ENCODE data around the gene COG7.

COG7 gene

DNA sequence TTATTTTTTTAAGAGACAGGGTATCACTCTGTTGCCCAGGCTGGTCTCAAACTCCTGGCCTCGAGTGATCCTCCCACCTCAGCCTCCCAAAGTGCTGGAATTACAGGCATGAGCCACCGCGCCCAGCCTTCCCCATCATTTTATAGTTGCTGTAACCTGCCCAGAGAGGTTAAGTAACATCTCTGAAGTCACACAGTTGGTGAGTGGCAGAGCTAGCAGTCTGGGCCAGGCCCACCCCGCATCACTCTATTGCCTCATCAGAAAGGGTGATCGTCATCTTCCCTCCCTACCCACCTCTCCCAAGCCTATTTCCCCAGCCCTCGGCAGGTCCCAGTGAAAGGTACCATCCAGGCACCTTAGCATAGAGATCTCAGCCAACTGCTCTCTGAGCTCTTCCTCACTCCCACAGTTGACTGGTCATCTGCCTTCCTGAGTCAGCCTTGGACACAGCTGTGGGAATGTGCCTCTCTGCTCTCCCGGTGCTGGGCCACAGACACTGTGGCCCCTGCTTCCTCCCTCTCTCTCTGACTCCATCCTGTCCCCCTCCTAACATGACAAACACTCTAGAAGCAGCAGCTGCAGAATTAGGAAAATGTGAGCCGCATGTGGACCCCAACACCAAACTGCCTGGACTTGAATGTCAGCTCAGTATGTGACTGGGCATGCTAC lies 93.8 kb downstream of the COG7 start:
- DNase-seq (ENCODE audit: low read depth in 3 of 3), result no peak

DNA sequence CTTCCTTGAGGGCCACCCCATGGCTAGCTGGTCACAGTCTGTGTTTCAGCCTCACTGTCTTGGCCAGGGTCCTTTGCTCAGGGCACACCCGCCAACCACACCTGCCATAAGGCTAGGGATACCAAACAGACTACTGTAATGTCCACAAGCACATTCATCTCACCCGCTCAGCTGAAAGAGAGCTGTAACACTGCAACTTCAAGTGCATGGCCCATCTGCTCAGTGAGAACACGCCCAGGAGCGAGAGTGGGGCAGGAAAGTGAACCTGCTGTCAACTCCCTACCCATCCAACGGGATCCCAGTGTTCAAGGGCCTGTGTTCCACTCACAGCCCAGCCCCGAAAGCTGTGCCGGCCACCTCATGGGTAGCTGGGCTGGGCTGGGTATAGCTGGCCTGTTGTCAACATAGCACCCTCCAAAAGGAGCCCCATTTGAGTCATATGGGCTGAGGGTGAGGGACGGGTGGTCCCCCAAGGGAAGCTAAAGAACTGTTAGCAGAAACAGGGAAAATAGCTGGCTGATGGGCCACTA lies 95.2 kb downstream of the COG7 start:
- no peak for DNase-seq (ENCODE audit: low read depth in 3 of 3)

DNA sequence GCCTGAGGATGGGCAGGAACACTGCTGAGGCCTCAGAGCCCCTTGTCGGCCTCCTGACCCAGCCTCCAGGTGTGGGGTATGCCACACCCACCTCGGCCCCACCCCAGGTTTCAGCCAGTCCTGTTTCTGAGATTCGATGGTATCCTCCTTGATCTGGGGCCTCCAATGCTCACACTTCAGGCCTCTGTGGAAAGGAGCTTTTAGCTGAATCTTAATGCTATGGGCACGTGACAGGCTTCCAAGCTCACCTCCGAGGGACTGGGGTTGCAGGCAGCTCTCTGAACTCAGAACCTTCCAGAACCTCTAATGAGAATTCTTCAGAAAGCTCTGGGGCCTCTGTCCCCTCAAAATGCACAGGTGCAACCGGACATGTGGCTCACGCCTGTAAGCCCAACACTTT lies 96.0 kb downstream of the COG7 start:
- DNase-seq (ENCODE audit: low read depth in 3 of 3), result no peak

DNA sequence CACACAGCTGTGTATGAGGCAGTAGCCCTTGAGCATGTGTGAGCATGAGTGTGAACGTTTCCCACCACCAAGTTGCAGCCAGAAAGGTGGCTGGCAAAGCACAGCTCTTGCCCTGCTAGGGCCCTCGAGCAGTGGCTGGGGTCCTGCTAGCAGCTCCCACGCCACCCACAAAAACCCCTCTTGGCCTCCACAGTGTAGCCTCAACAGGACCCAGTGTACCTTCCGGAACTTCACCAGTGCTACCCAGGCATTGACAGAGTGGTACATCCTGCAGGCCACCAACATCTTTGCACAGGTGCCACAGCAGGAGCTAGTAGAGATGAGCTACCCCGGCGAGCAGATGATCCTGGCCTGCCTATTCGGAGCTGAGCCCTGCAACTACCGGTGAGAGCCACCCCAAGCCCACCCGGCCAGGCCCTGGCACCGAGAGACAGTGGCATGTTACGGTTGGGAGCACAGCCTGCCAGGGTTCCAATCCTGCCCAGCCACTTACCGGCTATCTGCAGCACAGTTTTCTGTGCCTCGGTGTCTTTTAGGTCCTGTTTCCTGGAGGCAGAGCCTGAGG lies 97.8 kb downstream of the COG7 start:
- DNase-seq (ENCODE audit: low read depth in 3 of 3), result no peak

DNA sequence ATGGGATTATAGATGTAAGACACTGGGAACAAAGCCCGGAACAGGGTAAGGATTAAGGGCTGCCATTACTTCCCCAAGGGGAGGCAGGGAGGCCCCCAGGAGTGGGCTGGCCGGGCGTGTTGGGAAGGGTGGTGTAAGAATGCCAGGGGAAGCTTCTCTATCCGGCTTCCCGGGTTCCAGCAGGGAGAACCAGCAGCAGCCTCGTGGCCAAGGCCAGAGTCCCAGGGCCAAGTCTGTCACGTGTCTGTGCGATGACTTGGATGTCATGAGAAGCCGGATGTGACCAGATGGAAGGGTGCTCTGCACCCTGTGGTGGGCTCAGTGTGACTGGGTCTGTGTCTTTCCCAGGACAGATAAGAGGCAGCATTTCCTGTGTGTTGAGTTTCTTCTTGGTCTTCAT lies 98.7 kb downstream of the COG7 start:
- no peak for DNase-seq (ENCODE audit: low read depth in 3 of 3)

DNA sequence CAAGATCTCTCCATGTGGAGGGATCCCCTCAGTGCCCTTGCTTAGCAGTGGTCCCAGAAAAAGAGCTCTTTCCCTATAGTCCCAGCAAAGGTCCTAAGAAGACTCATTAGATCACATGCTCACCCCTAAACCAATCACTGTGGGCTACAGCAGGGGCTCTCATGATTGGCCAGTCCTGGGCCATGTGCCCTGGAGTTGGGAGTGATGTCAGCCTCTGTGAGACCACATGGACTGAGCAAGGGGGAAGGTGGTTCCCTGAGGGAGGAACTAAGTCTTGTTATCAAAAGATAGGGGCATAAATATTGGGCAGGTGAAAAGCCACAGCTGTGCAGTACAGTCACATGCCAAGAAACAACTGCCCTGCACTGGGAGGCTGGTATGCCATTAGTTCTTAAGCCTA lies 99.5 kb downstream of the COG7 start:
- DNase-seq (ENCODE audit: low read depth in 3 of 3), result no peak

DNA sequence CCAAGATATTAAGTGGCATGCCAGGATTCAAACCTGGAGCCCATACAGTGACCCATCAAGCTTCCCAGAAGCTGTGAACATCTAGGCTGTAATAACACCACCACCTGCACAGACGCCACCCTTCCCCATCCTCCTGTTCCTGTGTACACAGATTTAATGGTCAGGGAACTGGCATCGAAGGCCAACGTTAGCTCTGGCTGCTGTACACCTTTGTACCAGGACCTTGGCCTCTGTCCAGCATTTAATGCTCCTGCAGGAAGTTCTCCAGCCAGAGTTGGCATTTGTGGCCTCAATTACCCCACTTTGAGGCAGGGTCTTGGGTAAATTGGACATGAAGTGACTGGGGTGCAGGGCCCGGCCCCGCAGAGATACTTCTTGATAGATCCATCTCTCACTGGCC lies 101.6 kb downstream of the COG7 start:
- no peak for DNase-seq (ENCODE audit: low read depth in 3 of 3)

DNA sequence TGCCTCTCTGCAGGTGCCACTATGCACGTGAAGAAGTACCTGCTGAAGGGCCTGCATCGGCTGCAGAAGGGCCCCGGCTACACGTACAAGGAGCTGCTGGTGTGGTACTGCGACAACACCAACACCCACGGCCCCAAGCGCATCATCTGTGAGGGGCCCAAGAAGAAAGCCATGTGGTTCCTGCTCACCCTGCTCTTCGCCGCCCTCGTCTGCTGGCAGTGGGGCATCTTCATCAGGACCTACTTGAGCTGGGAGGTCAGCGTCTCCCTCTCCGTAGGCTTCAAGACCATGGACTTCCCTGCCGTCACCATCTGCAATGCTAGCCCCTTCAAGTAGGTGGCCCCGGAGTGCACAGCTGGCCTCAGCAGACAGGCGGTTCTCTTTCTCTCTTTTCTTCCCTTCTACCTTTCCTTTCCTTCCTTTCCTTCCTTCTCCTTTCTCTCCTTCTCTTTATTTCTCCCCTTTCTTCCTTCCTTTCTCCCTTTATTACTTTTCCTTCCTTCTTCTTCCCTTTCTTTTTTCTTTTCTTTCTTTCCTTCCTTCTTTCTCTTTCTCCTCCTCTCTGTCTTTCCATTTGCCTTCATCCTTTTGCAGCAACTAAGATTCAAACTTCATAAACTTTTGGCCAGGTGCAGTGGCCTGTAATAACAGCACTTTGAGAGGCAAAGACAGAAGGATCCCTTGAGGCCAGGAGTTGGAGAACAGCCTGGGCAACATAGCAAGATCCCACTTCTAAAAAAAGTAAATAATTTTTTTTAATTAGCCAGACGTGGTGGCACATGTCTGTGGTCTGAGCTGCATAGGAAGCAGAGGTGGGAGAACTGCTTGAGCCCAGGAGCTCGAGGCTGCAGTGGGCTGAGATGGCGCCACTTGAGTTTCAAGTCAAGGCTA lies 104.2 kb downstream of the COG7 start:
- no peak for DNase-seq (ENCODE audit: low read depth in 3 of 3)

DNA sequence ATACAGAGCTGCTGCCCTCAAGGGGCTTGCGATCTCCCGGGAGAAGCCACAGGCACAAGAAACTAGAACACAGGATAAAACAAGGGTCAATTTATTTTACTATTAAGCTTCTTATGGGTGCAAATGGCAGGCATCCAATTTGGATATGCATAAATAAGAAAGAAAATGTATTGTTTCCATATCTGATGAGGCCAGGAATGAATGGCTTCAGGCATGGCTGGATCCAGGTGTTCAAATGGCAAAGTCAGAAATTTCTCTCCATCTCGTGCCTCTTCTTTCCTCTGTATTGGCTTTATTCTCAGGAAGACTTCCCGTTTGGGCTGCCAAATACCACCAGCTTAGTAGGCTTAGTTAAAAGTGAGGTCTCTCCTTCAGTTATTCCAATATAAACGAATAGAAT lies 107.8 kb downstream of the COG7 start:
- no peak for DNase-seq (ENCODE audit: low read depth in 3 of 3)

DNA sequence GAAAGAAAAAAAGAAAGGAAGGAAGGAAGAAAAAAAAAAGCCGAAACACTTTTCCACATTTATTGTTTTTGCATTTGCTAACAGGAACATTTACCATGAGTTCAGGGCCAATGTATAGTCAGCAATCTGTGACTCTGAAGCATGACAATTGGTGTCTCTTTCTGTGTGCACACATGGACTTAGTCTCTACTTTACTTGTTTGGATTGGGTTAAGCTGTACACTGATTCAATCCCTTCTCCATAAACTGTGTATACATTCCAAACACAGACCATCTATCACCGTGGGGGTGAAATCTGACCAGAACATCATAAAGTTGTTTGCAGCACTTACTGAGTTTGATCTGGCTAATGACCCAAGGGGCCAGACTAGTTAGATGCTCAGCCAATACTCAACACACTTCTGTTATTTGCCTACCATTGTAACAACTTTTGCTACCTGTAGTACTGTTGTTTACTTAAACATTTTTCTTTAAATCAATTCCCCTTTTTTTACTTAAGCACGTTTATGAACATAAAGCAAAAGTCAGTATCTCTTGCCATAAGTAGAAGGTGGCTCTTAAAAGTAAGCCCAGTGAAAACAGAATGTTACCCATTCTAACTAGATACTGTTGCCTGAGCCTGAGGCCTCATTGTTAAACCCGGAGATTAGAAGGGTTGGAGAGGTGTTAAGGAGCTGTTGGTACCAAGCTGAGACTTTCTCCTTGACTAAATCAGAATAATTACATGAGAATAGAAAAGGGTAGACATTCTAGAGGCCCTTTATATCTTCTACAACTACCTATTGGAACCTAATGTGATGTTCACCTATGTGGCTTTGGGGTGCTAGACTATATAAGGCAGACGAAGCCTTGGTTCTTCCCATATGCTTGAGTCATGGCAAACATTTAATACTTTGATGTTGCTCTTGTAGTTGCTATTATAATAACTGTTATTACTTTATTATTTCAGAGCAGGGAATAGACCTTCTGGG lies 109.1 kb downstream of the COG7 start:
- no peak for DNase-seq (ENCODE audit: low read depth in 3 of 3)

DNA sequence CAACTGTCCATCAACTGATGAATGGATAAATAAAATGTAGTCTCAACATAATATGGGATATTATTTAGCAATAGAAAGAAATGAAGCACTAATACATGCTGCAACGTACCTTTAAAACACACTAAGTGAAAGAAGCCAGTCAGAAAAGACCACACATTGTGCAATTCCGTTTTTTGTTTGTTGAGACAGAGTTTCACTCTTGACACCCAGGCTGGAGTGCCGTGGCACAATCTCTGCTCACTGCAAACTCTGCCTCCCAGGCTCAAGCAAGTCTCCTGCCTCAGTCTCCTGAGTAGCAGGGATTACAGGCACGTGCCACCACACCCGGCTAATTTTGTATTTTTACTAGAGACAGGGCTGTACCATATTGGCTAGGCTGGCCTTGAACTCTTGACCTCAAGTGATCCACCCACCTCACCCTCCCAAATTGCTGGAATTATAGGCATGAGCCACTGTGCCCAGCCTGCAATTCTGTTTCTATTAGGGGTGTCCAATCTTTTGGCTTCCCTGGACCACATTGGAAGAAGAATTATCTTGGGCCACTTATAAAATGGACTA lies 110.8 kb downstream of the COG7 start:
- DNase-seq (ENCODE audit: low read depth in 3 of 3), result no peak

DNA sequence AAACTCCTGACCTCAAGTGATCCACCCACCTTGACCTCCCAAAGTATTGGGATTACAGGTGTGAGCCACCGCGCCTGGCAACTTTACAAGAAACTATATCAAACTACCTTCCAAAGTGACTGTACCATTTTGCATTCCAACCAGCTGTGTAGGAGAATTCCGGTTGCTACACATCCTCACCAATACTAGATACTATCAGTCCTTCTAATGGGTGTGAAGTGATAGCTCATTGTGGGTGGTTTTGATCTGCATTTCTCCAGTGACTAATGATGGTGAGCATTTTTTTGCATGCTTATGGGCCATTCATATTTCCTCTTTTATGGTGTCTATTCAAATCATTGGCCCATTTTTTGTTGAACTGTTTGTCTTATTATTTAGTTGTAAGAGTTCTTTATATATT lies 113.2 kb downstream of the COG7 start:
- no peak for DNase-seq (ENCODE audit: low read depth in 3 of 3)

Data from stimulated activated CD4-positive, alpha-beta T cell treated with anti-CD3 and anti-CD28 coated beads, TNF-alpha, amount 100 ng/mL, for 24 hours (primary cell).